Activated T-helper 1 cell treated with anti-CD3 and anti-CD28 coated beads, Interleukin-12 subunit alpha, Interleukin-12 subunit beta, Interleukin-2, Interleukin-4 antibody, amounts not matched to agents 30 ng/mL and 10 ng/mL and 1 ng/mL, durations not matched to agents 14 hours and 24 hours and 36 hours (primary cell): ENCODE results near the gene ASTN2. TPM values are rescaled to one million over a fixed set of nuclear protein-coding genes. Genes with fewer than 3 reads are reported as not detected.

Experiments used
- DNase-seq: peaks from one replicate; pipeline ENCODE4 v3.0.0; 2021; ENCODE audit warnings: low spot score
- H3K27ac Mint-ChIP-seq: one replicate; pipeline ENCODE4 v1.8.0; 2021; ENCODE audit warnings: mild to moderate bottlenecking, mixed read lengths
- H3K27me3 Mint-ChIP-seq: one replicate; pipeline ENCODE4 v1.8.0; 2022; ENCODE audit warnings: mild to moderate bottlenecking, moderate library complexity, mixed read lengths; ENCODE audit not compliant: insufficient read depth
- H3K36me3 Mint-ChIP-seq: one replicate; pipeline ENCODE4 v1.8.0; 2021; ENCODE audit warnings: low read depth, mixed read lengths
- H3K4me1 Mint-ChIP-seq: one replicate; pipeline ENCODE4 v1.8.0; 2021; ENCODE audit warnings: low read depth, mixed read lengths
- H3K4me3 Mint-ChIP-seq: one replicate; pipeline ENCODE4 v1.8.0; 2021; ENCODE audit warnings: mild to moderate bottlenecking, moderate library complexity, mixed read lengths
- H3K9me3 Mint-ChIP-seq: one replicate; pipeline ENCODE4 v1.8.0; 2021; ENCODE audit warnings: mixed read lengths
- intact Hi-C: fragments of 100-400 bp; cut with micrococcal nuclease; formaldehyde crosslinking; loops from one replicate; pipeline ENCODE4 v1.15.1; 2024
- total RNA-seq: library from RNA; stranded (reverse); gene quantifications from 2 replicates; pipeline ENCODE4 v1.2.3, GENCODE V29; 2022

The ASTN2 gene
- total RNA-seq, 1 donor from 2014 or later = 3.3 TPM

GRCh38 chr9:117149996-117150395 is 264.9 kb downstream of the ASTN2 start:
- no peaks in the 10 kb centered on the region for H3K27me3 Mint-ChIP-seq
- intact Hi-C loops = loop anchor here (10.0 kb wide), 1 partner anchor 55 kb away; no protein-coding TSS in a partner anchor
- no peak overlapping the region for H3K27ac Mint-ChIP-seq

GRCh38 chr9:117145811-117146490 is 268.9 kb downstream of the ASTN2 start:
- H3K4me1 Mint-ChIP-seq = no peaks in the 10 kb centered on the region
- intact Hi-C loops = no loop called here
- no peaks in the 10 kb centered on the region for H3K27me3 Mint-ChIP-seq
- no peak overlapping the region for H3K4me3 Mint-ChIP-seq
- H3K27ac Mint-ChIP-seq = no peak overlapping the region
- no peaks in the 10 kb centered on the region for H3K9me3 Mint-ChIP-seq
- H3K36me3 Mint-ChIP-seq = no peaks in the 10 kb centered on the region
- DNase-seq = no peak

More at GRCh38 chr9:117149996-117150395, 264.9 kb downstream of the ASTN2 start:
- DNase-seq = no peak
- Mint-ChIP-seq H3K9me3 (no peaks in the 10 kb centered on the region), H3K36me3 (no peaks in the 10 kb centered on the region), H3K4me1 (no peaks in the 10 kb centered on the region), H3K4me3 (no peak overlapping the region)

GRCh38 chr9:117145081-117145480 is 269.8 kb downstream of the ASTN2 start:
- no peak for DNase-seq
- Mint-ChIP-seq H3K36me3 (no peaks in the 10 kb centered on the region), H3K4me1 (no peaks in the 10 kb centered on the region), H3K9me3 (no peaks in the 10 kb centered on the region), H3K27me3 (no peaks in the 10 kb centered on the region), H3K27ac (no peak overlapping the region), H3K4me3 (no peak overlapping the region)
- intact Hi-C loops = no loop called here

- H3K27me3 Mint-ChIP-seq = no peaks in the 10 kb centered on the region
- no peak overlapping the region for H3K4me3 Mint-ChIP-seq
- no peak for DNase-seq
- intact Hi-C loops = no loop called here
- no peaks in the 10 kb centered on the region for H3K9me3 Mint-ChIP-seq
- no peak overlapping the region for H3K27ac Mint-ChIP-seq
- no peaks in the 10 kb centered on the region for H3K36me3 Mint-ChIP-seq
- no peaks in the 10 kb centered on the region for H3K4me1 Mint-ChIP-seq
Measured at GRCh38 chr9:117138231-117138630, 276.6 kb downstream of the ASTN2 start.

- Mint-ChIP-seq H3K9me3 (no peaks in the 10 kb centered on the region), H3K27ac (no peak overlapping the region), H3K27me3 (no peaks in the 10 kb centered on the region), H3K36me3 (no peaks in the 10 kb centered on the region), H3K4me3 (no peak overlapping the region), H3K4me1 (no peaks in the 10 kb centered on the region)
- DNase-seq = no peak
- intact Hi-C loops = no loop called here
Measured at GRCh38 chr9:117136461-117136860, 278.4 kb downstream of the ASTN2 start.

GRCh38 chr9:117135501-117136098 is 279.3 kb downstream of the ASTN2 start:
- Mint-ChIP-seq H3K9me3 (no peaks in the 10 kb centered on the region), H3K4me3 (no peak overlapping the region), H3K36me3 (no peaks in the 10 kb centered on the region), H3K4me1 (no peaks in the 10 kb centered on the region), H3K27me3 (no peaks in the 10 kb centered on the region), H3K27ac (no peak overlapping the region)
- DNase-seq = no peak
- intact Hi-C loops = no loop called here

GRCh38 chr9:117134826-117135500 is 279.9 kb downstream of the ASTN2 start:
- H3K4me1 Mint-ChIP-seq = no peaks in the 10 kb centered on the region
- no peak overlapping the region for H3K27ac Mint-ChIP-seq
- no peak for DNase-seq

GRCh38 chr9:117126871-117127270 is 288.0 kb downstream of the ASTN2 start:
- Mint-ChIP-seq H3K36me3 (no peaks in the 10 kb centered on the region), H3K9me3 (peaks cover 7% of the 10 kb centered on the region), H3K27me3 (no peaks in the 10 kb centered on the region), H3K4me1 (no peaks in the 10 kb centered on the region), H3K4me3 (no peak overlapping the region), H3K27ac (no peak overlapping the region)
- no peak for DNase-seq
- intact Hi-C loops = no loop called here

More at GRCh38 chr9:117134826-117135500, 279.9 kb downstream of the ASTN2 start:
- Mint-ChIP-seq H3K4me3 (no peak overlapping the region), H3K27me3 (no peaks in the 10 kb centered on the region), H3K36me3 (no peaks in the 10 kb centered on the region), H3K9me3 (no peaks in the 10 kb centered on the region)
- intact Hi-C loops = no loop called here

GRCh38 chr9:117125531-117125930 is 289.3 kb downstream of the ASTN2 start:
- H3K36me3 Mint-ChIP-seq = no peaks in the 10 kb centered on the region
- no peak overlapping the region for H3K27ac Mint-ChIP-seq
- peaks cover 12% of the 10 kb centered on the region for H3K9me3 Mint-ChIP-seq
- no peaks in the 10 kb centered on the region for H3K4me1 Mint-ChIP-seq
- H3K27me3 Mint-ChIP-seq = no peaks in the 10 kb centered on the region
- DNase-seq = no peak
- intact Hi-C loops = no loop called here
- no peak overlapping the region for H3K4me3 Mint-ChIP-seq

GRCh38 chr9:117123729-117124128 is 291.1 kb downstream of the ASTN2 start:
- Mint-ChIP-seq H3K27me3 (no peaks in the 10 kb centered on the region), H3K36me3 (no peaks in the 10 kb centered on the region), H3K27ac (no peak overlapping the region), H3K4me3 (no peak overlapping the region), H3K9me3 (peaks cover 15% of the 10 kb centered on the region), H3K4me1 (no peaks in the 10 kb centered on the region)
- intact Hi-C loops = no loop called here
- DNase-seq = no peak

GRCh38 chr9:117122953-117123352 is 291.9 kb downstream of the ASTN2 start:
- Mint-ChIP-seq H3K4me1 (no peaks in the 10 kb centered on the region), H3K36me3 (no peaks in the 10 kb centered on the region), H3K27ac (no peak overlapping the region), H3K4me3 (no peak overlapping the region), H3K9me3 (peaks cover 15% of the 10 kb centered on the region), H3K27me3 (no peaks in the 10 kb centered on the region)
- intact Hi-C loops = no loop called here
- no peak for DNase-seq

- Mint-ChIP-seq H3K36me3 (no peaks in the 10 kb centered on the region), H3K27ac (no peak overlapping the region), H3K27me3 (no peaks in the 10 kb centered on the region), H3K4me3 (no peak overlapping the region), H3K9me3 (peaks cover 15% of the 10 kb centered on the region), H3K4me1 (no peaks in the 10 kb centered on the region)
- DNase-seq = no peak
- intact Hi-C loops = no loop called here
Measured at GRCh38 chr9:117122102-117122501, 292.8 kb downstream of the ASTN2 start.

GRCh38 chr9:117121316-117121715 is 293.5 kb downstream of the ASTN2 start:
- intact Hi-C loops = no loop called here
- Mint-ChIP-seq H3K36me3 (no peaks in the 10 kb centered on the region), H3K4me1 (no peaks in the 10 kb centered on the region), H3K27me3 (no peaks in the 10 kb centered on the region), H3K4me3 (no peak overlapping the region), H3K27ac (no peak overlapping the region), H3K9me3 (peaks cover 15% of the 10 kb centered on the region)
- no peak for DNase-seq
